GM12801 (cell line): ENCODE results near the gene TTC28.
"Not testable (repeated sequence)": the region's sequence is repeated elsewhere in the genome, so short reads cannot be mapped to it uniquely, and the experiment has no call there.

ENCODE experiments used
- CTCF ChIP-seq: IDR thresholded peaks from one replicate; pipeline ENCODE4 v1.5.1; 2011; ENCODE audit warnings: control low read depth; ENCODE audit not compliant: insufficient read length; ENCODE audit errors: extremely low read depth

TTC28 gene

DNA sequence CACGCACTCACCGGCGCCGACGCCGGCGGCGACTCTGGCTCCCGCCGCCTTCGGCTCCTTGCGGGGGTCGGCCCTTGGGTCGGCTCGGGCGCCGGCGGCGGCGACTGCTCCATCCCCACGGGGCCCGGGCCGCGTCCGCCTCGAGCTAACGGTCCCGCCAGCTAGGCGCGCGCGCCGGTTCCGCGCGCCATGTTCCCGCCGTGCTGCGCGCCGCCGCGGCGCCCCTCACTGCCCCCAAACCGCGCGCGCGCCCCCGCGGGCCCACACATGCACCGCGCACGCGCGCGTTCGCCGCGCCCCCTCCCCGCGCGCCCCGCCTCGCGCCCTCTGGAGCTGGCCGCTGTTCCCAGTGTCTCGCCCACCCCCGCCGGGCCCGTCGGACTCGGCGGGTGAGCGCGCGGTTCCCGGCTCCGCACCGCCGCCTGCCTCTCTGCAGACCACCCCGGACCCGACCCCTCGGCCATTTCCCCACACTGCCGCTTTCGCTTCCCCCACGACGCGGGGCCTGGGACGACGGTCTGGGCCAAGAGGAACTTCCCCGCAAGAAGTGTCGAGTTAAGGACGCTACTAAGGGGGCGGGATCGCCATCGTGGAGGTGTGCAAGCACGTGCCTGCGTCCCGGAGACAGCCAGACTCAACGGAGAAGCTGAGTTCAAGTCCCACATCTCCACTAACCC is at the start of gene TTC28:
Gene TTC28, minus strand, starts transcription at position 230 of the 677 bp plus-strand sequence. Its CDS starts 117 bp downstream, at position 113.
- not testable (repeated sequence) for TF ChIP-seq CTCF

DNA sequence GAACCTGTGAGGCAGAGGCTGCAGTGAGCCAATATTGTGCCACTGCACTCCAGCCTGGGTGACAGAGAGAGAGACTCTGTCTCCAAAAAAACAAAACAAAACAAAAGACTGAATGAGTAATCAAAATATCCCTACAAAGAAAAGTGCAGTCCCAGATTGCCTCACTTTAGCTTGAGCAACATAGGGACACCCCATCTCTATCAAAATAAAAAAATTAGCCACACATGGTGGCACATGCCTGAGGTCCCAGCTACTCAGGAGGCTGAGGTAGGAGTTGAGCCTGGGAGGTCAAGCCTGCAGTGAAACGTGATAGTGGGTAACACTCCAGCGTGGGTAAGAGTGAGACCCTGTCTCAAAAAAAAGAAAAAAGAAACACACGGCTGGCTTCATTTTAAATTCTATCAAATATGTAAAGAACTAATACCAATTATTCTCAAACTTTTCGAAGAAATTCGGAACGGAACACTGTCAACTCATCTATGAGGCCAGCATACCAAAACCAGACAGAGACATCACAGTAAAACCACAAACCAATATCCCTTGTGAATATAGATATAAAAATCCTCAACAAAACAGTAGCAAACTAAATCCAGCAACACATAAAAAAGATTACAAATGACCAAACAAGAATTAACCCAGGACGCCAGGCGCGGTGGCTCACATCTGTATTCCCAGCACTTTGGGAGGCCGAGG is 49.1 kb upstream of the TTC28 start:
- no peak for TF ChIP-seq CTCF

- no peak for TF ChIP-seq CTCF
Observed at GRCh38 chr22:28728002-28728401, 48.4 kb upstream of the TTC28 start.

DNA sequence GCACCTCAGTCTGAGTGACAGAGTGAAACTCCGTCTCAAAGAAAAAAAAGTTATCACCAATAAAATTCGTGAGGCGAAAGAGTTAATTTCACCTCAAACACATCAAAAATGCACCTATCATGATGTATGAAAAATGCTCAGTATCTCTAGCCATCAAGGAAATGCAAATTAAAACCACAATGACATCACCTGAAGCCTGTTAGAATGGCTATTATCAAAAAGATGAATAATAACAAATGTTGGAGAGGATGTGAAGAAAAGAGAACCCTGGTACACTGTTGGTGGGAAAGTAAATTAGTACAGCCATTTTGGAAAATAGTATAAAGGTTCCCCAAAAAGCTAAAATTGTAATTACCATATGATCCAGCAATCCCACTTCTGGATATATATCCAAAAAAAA is 38.4 kb upstream of the TTC28 start:
- TF ChIP-seq CTCF = no peak

DNA sequence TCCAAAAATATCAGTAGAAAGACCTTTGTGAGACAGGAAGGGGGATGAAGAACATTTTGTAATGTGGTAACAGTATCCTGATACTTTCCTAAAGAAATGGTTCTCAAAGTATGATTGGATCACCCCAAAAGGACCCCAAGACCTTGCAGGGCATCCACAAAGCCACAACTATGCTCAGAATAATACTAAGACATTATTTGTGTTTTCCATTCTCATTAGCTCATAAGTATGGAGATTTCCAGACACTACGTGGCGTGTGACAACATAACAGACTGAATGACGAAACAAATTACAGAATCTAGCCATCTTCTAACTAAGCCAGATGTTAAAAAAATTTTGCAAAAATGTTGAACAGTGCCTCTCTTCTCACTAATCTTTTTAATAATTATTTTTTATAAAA is 37.0 kb upstream of the TTC28 start:
- TF ChIP-seq CTCF = no peak

- TF ChIP-seq CTCF = no peak
Observed at GRCh38 chr22:28715611-28716010, 36.0 kb upstream of the TTC28 start.

DNA sequence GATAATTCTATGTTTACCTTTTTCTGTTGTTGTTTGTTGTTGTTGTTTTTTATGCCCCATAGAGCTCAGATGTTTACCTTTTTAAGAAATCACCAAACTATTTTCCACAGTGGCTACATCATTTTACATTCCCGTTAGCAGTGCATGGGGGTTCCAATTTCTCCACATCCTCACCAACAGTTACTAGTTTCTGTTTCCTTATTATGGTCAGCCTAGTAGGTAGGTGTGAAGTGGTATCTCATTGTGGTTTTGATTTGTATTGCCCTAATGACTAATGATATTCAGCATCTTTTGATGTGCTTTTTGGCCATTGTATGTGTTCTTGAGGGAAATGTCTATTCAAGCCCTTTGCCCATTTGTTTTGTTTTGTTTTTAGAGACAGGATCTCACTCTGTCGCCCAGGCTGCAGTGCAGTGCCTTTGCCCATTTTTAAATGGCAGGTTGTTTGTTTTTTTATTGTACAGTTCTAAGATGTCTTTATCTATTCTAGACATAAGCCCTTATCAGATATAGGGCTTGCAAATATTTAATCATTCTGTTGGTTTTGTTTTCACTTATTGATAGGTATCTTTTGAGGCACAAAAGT is 34.5 kb upstream of the TTC28 start:
- no peak for TF ChIP-seq CTCF
